ENCODE data around the gene PRMT9.

Gene PRMT9

DNA sequence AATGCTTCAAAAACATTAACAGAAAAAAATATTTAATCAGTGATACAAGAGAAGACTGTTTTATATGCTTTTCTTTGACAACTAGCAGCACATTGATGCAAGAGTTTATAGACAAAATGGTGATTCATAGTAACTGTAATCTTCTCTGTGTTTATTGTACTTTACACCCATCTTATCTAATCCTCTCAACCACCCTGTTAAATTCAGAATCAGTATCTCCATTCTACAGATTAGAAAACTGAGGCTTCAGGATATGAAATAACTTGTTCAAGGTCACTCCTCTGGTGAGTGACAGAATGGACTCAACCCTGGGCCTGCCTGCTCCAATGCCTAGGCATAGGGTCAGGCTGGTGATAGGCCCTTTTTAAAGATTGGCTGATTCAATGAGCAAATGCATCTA lies 92.9 kb downstream of the PRMT9 start:
- Histone ChIP-seq H3K4me3 (ENCODE audit: low read depth in 1 of 2, low read length in 2 of 2) (no peak overlapping the region), H3K27me3 (ENCODE audit: insufficient read depth, low read length, poor library complexity) (peaks cover 3% of the 10 kb centered on the region), H4K20me1 (ENCODE audit: insufficient read depth, low read length) (no peaks in the 10 kb centered on the region), H3K9me3 (ENCODE audit: insufficient read depth, low read length, severe bottlenecking) (no peaks in the 10 kb centered on the region), H2AFZ (ENCODE audit: low read depth, low read length) (no peak overlapping the region), H3K36me3 (ENCODE audit: insufficient read depth, low read length) (no peaks in the 10 kb centered on the region), H3K27ac (ENCODE audit: low read length) (no peak overlapping the region), H3K79me2 (ENCODE audit: insufficient read depth, low read length) (no peaks in the 10 kb centered on the region), H3K9ac (ENCODE audit: low read depth, low read length) (no peak overlapping the region), H3K4me1 (ENCODE audit: insufficient read depth, low read length) (no peaks in the 10 kb centered on the region), H3K4me2 (ENCODE audit: insufficient read depth, low read length) (no peak overlapping the region)
- TF ChIP-seq EZH2 (IDR thresholded peaks at IDR 0.05; ENCODE audit: borderline replicate concordance, low read depth, low read length, severe bottlenecking), result no peak
- TF ChIP-seq, protein P1, sequence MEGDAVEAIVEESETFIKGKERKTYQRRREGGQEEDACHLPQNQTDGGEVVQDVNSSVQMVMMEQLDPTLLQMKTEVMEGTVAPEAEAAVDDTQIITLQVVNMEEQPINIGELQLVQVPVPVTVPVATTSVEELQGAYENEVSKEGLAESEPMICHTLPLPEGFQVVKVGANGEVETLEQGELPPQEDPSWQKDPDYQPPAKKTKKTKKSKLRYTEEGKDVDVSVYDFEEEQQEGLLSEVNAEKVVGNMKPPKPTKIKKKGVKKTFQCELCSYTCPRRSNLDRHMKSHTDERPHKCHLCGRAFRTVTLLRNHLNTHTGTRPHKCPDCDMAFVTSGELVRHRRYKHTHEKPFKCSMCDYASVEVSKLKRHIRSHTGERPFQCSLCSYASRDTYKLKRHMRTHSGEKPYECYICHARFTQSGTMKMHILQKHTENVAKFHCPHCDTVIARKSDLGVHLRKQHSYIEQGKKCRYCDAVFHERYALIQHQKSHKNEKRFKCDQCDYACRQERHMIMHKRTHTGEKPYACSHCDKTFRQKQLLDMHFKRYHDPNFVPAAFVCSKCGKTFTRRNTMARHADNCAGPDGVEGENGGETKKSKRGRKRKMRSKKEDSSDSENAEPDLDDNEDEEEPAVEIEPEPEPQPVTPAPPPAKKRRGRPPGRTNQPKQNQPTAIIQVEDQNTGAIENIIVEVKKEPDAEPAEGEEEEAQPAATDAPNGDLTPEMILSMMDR (IDR thresholded peaks at IDR 0.05; ENCODE audit: borderline replicate concordance, extremely low read depth, low read length, poor library complexity, severe bottlenecking), result no peak
- ATAC-seq (ENCODE audit: insufficient read depth, low read depth) (no peak), DNase-seq (no peak)

DNA sequence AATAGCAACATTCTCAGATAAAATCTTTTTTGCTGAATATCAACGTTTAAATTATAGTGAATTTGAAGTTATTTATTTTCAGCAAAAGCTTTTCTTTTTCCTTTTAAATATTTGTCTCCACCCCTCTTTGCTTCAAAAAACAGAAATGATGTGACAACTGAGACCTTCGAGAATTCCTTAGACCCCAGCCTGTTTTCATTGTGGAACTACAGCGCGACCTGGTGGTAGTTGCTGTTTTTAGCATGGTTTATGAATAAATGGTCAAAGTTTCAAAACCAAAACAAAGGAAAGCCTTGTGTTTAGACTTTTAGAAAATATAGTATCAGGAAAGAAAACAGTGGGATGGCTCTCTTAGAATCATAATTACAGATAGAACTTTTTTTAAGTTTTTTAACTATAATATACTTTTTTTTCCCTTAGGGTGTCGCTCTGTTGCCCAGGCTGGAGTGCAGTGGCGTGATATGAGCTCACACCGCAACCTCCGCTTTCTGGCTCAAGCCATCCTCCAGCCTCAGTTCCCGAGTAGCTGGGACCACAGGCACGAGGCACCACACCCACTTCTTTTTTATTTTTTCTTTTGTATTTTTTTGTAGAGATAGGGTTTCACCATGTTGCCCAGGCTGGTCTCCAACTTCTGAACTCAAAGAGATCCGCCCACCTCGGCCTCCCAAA lies 93.6 kb downstream of the PRMT9 start:
- Histone ChIP-seq H3K9me3 (ENCODE audit: insufficient read depth, low read length, severe bottlenecking) (no peaks in the 10 kb centered on the region), H3K4me1 (ENCODE audit: insufficient read depth, low read length) (no peaks in the 10 kb centered on the region), H3K79me2 (ENCODE audit: insufficient read depth, low read length) (no peaks in the 10 kb centered on the region), H3K36me3 (ENCODE audit: insufficient read depth, low read length) (no peaks in the 10 kb centered on the region), H3K4me3 (ENCODE audit: low read depth in 1 of 2, low read length in 2 of 2) (no peak overlapping the region), H3K9ac (ENCODE audit: low read depth, low read length) (no peak overlapping the region), H3K27me3 (ENCODE audit: insufficient read depth, low read length, poor library complexity) (peaks cover 3% of the 10 kb centered on the region), H3K27ac (ENCODE audit: low read length) (no peak overlapping the region), H2AFZ (ENCODE audit: low read depth, low read length) (no peak overlapping the region), H3K4me2 (ENCODE audit: insufficient read depth, low read length) (no peak overlapping the region), H4K20me1 (ENCODE audit: insufficient read depth, low read length) (no peaks in the 10 kb centered on the region)
- peak; percentile 70; the same call in 2 of the 3 replicates for ATAC-seq (ENCODE audit: insufficient read depth, low read depth)
- TF ChIP-seq, protein P1 (IDR thresholded peaks at IDR 0.05; ENCODE audit: borderline replicate concordance, extremely low read depth, low read length, poor library complexity, severe bottlenecking), result peak; percentile 77
- no peak for TF ChIP-seq EZH2 (IDR thresholded peaks at IDR 0.05; ENCODE audit: borderline replicate concordance, low read depth, low read length, severe bottlenecking)
- peak; percentile 49 for DNase-seq

DNA sequence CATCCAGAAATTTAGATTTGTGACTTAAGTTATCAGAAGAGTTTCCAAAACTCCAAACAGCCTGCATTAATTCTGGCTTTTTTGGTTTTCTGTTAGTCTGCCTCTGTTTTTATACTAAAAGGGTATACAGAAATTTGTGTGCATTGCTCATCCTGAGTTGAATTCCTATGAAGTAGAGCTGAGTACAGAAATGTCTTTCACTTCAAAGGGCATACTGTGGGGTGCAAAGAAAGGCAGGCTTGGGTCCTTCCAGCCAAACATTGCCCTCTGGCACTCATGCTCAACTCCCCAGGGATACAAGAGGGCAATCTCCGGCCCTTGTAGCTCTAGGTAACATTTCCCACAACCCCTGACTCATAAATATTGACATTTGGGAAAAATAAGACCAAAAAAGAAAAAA lies 94.4 kb downstream of the PRMT9 start:
- Histone ChIP-seq H3K9me3 (ENCODE audit: insufficient read depth, low read length, severe bottlenecking) (no peaks in the 10 kb centered on the region), H3K27ac (ENCODE audit: low read length) (no peak overlapping the region), H3K36me3 (ENCODE audit: insufficient read depth, low read length) (no peaks in the 10 kb centered on the region), H3K27me3 (ENCODE audit: insufficient read depth, low read length, poor library complexity) (peaks cover 3% of the 10 kb centered on the region), H2AFZ (ENCODE audit: low read depth, low read length) (no peak overlapping the region), H3K4me1 (ENCODE audit: insufficient read depth, low read length) (no peaks in the 10 kb centered on the region), H3K4me2 (ENCODE audit: insufficient read depth, low read length) (no peak overlapping the region), H3K9ac (ENCODE audit: low read depth, low read length) (no peak overlapping the region), H3K4me3 (ENCODE audit: low read depth in 1 of 2, low read length in 2 of 2) (no peak overlapping the region), H3K79me2 (ENCODE audit: insufficient read depth, low read length) (no peaks in the 10 kb centered on the region), H4K20me1 (ENCODE audit: insufficient read depth, low read length) (no peaks in the 10 kb centered on the region)
- no peak for TF ChIP-seq EZH2 (IDR thresholded peaks at IDR 0.05; ENCODE audit: borderline replicate concordance, low read depth, low read length, severe bottlenecking)
- TF ChIP-seq, protein P1 (IDR thresholded peaks at IDR 0.05; ENCODE audit: borderline replicate concordance, extremely low read depth, low read length, poor library complexity, severe bottlenecking), result no peak
- no peak for DNase-seq
- no peak for ATAC-seq (ENCODE audit: insufficient read depth, low read depth)
